HG02623 (cell line): ENCODE results near the gene ATOH8.

Source experiments
- ATAC-seq: cut with Tn5 transposase; IDR thresholded peaks from one replicate; pipeline ENCODE4 v1.9.1; 2021; ENCODE audit warnings: moderate library complexity; ENCODE audit not compliant: unreplicated experiment

Gene ATOH8

DNA sequence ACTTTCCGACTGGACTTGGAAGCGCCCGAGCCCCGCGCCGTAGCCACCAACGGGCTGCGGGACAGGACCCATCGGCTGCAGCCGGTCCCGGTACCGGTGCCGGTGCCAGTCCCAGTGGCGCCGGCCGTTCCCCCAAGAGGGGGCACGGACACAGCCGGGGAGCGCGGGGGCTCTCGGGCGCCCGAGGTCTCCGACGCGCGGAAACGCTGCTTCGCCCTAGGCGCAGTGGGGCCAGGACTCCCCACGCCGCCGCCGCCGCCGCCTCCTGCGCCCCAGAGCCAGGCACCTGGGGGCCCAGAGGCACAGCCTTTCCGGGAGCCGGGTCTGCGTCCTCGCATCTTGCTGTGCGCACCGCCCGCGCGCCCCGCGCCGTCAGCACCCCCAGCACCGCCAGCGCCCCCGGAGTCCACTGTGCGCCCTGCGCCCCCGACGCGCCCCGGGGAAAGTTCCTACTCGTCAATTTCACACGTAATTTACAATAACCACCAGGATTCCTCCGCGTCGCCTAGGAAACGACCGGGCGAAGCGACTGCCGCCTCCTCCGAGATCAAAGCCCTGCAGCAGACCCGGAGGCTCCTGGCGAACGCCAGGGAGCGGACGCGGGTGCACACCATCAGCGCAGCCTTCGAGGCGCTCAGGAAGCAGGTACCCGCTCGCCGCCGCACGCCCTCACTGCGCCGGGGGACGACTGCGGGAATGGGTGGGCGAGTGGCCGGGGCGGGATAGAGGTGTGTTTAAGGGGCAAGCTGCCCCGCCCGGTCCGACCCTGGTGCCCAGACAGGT lies 713 bp downstream of the ATOH8 start:
- no peak for ATAC-seq

DNA sequence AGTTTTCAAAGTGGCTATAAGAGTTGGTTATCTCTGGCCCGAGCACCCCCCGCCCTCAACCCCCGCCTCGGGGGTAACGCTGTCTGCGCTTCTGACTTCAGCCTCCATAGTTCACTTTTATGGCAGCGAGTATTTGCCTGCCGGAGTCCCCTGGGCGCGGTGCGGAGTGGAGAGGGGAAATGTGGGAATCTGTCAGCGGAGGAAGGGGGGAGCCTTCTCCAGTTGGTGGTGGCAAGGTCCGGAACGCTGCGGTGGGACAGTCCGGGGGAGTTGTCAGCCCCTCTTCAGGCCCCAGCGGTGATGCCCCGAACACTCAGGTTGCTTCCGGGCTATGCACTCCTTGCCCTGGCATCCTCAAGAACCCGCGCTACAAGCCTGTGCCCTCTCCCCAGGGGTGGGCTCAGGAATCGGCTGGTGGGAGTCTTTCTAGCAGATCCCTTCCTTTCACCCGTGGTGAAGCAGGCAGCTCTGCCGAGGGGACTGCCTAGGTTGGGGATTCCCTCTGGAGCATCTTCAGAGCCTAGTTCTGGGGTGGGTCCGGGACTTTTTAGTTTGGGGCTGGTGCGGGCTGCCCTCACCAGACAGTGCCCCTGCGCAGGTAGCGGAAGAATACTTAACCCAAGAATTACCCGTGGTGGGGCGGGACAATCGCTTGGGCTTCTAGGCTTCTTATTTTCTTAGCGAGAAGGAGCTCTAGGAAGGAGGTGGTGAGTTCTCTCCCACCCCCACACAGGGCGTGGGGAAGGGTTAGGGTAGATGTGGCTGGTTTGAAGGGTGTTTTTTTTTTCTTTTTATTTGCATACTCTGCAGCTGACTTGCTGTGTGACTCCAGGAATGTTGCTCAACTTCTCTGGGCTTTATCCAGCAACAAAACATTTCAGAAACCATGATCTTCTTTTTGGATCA lies 1.6 kb downstream of the ATOH8 start:
- ATAC-seq, result no peak

DNA sequence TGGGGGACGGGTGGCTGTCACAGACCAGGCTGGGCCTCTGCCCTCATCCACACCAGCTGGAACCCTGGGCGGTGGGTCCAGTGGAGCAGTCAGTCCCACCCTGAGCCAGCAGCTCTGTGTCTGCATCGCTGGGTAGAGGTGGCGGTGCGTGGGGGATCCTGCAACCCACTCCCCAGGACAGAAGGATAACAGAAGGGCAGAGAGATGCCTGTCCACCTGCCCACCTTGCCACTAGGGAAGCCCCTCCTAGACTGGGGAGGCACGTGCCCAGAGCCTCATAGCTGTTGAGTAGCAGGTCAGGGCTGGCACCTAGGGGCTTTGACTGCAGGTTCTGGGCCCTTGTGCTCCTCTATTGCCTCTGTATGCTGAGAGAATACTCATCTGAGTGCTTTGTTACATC lies 2.4 kb downstream of the ATOH8 start:
- ATAC-seq, result no peak

DNA sequence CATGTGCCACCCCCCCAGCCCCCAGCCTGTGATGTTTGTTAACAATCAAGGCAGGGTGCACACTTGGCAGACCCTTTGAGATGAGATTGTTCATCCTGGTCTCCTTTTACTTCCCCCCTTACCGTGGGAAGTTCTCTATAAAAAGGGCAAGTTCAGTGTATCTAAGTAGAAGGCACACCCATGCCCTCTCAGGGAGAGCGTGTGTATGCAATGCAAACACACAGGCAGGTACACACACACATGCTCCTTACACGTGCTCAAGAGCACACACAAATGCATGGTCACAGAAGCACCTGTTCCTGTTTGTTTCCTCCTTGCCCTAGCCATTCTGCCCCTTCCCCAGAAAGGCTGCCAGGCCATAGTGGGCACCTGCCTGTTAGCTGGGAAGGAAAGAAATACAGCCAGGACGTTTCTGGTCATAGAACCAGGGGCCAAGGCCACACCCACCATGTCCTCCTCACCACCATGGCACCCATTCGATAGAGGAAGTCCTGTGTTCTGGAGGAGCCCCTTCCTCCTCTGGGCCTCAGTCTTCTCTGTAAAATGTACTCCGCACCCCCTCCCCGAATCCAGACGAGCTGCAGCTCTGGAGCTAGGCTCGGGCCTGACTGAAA lies 3.1 kb downstream of the ATOH8 start:
- no peak for ATAC-seq

DNA sequence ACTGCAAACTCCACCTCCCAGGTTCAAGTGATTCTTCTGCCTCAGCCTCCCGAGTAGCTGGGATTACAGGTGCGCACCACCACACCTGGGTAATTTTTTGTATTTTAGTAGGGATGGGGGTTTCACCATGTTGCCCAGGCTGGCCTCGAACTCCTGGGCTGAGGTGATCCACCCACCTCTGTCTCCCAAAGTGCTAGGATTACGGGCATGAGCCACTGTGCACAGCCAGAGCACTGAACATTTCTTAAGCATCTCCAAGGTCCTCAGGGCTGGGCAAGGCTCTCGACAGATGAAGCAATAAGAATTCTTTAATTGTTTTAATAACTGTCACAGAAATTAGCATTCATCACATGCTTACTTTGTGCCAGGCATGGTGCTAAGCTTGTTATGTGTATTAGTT lies 4.1 kb downstream of the ATOH8 start:
- ATAC-seq, result no peak

DNA sequence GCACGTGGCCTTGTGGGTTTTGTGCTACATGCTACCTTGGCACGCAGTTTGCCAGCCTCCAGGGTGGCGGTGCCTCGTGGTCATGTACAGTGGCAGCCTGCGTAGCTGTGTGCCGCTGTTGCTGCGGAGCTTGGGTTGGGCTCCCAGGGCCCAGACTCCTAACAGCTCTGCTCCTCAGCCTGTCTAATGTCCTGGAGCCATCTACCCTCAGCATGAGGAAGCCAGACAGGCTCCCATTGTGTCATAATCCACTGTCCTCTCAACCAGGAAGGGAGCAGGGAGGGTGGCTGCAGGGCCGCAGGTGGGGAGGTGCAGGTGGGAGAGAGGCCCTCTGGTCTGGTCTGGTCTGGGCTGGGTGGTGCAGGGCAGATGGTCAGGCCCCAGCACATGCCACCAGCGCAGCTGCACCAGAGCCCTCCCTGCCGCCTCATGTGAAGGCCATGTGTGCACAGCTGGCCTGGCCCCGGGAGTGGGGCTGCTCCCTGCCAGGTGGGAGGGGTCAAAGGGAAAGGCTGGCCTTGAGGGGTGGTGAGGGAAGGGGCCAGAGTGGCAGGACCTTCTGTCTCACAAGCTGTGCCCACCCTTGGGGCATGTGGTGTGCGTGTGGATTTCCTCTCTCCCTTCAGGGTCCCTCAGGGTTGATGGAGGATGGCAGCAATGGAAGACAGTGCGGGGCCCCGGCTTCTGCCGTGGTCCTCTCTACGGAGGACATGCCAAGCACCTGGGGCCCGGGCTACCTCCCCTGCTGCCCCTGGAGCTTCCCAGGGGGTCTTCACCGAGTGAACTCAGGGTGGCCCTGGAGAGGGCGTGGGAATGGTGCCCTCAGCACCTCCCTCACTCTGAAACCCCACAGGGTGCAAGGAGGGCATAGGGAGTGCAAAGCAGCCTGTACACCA lies 4.8 kb downstream of the ATOH8 start:
- no peak for ATAC-seq

DNA sequence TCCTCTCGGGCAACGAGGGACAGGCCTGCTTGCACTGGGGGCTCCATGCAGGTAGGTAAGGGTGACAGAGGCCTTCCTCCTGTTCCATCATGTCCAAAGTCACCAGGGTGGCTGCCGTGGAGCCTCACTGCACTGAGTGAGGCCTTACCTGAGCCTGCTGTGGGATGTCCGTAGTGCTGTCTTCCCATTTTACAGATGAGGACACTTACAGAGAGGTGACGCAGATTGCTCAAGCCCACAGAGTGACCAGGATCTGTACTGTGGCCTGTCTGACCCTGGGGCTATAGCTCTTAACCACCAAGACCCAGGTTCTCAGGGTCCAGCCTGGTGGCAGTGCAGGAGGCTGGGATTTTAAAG lies 5.4 kb downstream of the ATOH8 start:
- no peak for ATAC-seq

DNA sequence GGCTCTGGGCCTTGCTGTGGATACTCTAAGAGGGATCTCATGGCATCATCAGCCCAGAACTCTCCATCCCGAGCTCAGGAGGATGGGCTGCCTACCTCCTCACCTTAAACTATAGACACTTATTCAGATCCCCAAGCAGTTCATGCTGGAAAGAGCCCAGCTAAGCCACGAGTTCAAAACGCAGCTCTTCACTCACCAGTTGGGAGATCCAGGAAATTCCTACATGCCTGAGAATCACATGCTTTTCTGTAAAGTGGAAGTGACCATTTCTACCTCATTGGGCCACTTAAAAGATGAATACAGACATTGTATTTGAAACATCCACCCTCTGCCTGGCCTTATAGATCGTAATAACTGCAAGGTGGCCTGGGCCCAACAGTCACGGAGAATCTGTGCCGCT lies 6.6 kb downstream of the ATOH8 start:
- no peak for ATAC-seq

DNA sequence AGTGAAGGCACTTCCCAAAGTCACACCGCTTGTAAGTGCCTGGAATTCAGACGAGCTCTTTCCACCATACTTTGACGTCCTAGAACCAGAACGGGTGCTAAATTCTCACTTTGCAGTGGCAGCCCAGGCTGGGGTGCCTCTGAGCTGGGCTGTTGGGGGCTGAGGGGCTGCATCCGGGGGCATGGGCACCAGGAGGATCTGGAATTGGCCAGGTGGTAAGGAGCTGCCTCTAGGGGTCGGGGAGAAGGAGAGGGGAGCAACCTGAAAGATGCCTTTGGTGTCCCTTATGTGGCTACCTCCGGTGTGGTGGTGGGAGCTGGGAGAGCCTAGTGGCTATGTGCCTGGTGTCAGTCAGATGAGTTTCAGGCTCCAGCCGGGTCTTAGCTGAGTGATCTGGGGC lies 7.1 kb downstream of the ATOH8 start:
- ATAC-seq, result no peak

DNA sequence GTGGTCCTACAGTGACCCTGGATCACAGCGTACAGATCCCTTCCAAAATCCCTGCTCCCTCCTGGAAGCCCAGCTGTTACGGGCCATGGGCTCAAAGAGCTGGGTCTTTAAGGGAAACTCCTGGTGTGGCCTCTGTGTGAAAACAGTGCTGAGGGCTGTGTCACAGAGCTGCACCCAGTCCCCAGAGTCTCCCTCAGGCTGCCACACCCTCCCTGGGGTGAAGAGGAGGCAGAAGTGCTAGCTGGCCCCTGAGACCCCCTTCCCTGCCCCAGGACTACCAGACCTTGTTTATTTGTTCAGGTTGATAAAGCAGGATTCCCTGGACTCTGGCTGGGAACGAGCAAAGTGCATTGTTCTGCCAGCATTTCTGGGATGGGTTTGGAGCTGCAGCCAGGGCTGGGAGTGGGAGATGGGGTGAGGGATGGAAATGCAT lies 7.7 kb downstream of the ATOH8 start:
- no peak for ATAC-seq

DNA sequence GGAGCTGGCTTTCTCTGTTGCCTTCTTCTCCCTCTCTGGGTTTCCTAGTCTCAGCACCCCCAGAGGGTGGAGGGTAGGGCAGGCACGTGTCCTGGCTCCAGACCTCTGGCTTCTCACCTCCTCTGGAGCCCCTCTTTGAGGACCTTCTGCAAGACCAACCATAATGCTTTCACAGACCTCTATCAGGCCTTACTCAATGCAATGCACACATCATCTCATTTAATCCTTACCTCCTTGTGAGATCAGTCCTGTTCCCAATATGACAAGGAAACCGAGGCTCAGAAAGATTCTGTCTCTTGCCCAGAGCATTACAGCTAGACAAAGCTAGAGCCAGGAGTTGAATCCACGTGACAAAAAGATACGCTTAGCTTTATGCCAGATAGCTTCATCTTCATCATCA lies 8.2 kb downstream of the ATOH8 start:
- no peak for ATAC-seq

DNA sequence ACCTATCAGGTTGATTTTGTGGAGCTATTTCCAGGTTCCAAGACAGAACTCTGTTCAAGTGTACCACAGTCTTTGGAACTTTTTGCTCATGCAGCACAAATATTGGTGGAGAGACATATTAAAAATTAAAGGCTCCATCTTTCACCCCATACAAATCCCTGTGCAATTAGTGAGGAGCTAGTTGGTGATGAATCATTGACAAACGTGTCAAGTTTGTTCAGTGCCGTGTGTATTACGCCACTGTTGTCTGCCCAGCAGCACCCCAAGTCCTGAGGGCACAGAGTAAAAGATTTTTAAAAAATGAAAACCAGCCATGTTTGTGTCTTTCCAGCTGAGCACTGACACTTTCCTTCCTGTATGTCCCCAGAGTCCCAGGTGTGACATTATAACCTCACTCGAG lies 9.3 kb downstream of the ATOH8 start:
- ATAC-seq, result no peak

DNA sequence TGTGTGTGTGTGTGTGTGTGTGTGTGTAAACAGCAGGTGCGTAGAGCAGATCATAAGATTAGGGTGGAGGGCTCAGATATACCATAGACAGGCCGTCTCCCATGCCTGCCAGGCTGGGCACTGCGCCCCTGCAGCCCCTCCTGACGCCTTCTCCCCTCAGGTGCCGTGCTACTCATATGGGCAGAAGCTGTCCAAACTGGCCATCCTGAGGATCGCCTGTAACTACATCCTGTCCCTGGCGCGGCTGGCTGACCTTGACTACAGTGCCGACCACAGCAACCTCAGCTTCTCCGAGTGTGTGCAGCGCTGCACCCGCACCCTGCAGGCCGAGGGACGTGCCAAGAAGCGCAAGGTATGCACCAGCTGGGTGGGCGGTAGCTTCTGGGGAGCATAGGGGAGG lies 10.0 kb downstream of the ATOH8 start:
- ATAC-seq, result no peak

DNA sequence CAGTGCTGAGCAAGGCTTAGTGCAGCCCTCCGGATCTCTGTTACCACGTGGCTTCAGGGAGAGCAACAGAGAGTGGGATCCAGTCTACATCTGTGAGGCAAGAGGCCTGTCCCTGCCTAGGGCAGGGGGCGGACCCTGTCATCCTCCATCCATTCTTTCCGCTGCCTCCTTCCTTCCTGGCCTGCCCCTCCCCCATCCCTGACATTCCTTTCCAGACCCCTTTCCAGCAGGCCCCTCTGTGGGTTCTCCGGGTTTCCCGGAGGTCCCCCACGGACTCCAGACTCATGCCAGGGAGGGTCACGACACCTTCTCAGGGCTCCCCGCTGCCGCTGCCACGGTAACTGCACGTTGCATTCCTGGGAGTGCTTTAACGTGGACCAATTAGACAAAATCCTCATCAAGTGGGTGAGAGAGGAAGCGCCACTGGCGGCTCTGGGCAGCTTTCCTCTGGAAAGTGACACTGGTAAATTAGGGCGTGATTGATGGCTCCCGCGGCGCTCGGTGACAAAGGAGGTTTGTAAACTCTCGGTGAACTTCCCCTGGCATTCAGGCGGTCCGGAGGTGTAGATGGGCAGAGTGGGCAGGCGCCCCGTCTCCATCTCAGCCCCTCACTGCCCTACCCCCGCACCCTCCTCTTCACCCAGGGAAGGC lies 11.4 kb downstream of the ATOH8 start:
- no peak for ATAC-seq

DNA sequence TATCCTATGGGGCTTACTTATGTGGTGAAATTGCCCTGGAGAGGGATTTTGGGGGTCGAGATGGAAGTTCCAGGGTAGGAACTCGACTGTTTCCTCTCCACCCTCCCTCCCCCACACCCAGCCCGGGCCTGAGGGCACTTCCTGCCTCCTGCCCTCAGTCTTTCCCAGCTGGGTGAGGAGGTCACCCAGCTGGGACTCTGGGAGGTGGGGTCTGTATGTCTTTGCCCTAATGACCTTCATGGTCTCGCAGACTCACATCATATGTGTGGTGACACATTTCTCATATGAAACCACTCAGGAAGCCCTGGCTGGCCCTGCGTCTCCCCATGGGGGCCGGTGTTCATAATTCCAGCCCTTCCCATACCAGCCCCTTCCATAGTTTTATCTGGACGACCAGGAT lies 12.4 kb downstream of the ATOH8 start:
- no peak for ATAC-seq

DNA sequence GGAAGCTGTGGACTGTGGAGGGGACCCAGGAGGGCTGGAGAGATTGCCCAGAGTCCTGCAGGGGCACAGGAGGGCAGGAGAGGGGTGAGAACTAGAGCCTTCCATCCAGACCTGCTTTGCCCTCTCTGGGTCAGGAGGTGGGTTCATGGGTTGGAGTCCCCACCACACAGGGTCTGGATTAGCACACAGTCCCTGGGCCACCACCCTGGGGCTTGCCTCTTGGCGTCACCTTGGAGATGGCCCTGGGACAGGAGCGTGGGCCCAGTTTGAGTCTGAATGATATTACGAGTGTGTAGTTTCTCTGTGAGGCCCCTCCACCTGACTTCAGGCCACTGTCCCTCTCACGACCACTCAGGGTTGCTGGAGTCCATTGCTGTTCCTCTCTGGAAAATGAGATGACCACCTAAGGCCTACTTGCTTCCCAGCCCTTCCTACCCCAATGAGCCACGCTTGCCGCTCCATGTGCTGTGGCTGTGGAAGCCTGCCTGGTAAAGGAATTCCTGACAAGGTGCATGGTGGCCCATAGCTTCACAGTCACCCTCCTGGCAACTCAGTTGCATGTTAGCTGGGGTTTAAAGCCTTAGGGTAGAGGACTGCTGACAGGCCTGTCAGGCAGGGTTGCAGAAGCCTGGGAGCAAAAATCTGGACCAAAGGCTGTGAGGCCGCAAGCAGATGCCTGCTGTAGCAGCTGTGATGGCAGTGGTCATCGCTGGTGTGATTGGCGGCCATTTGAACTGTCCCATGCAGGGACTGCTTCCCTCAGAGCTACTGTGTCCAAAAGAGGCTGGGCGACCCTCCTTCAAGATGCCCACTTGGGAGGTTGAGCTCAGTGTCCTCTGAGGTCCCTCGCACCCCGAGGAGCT lies 14.2 kb downstream of the ATOH8 start:
- no peak for ATAC-seq

DNA sequence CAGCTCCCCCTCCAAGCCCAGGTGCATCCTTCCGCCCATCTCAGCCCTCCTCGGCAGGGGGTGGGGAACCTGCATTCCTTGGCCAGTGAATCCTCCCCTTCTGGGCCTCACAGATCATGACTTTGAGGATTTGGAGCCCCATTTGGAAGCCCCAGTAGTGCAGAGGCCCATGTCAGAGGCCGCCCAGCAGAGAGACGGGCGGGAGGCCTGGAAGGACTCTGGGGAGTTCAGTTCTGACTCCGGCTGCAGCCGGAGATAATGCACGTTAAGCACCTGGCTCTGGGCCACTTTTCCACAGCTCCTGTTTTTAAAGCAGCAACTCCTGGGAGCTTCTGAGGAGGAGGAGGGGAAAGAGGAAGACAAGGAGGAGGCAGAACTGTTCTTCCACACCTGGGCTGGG lies 14.9 kb downstream of the ATOH8 start:
- no peak for ATAC-seq

DNA sequence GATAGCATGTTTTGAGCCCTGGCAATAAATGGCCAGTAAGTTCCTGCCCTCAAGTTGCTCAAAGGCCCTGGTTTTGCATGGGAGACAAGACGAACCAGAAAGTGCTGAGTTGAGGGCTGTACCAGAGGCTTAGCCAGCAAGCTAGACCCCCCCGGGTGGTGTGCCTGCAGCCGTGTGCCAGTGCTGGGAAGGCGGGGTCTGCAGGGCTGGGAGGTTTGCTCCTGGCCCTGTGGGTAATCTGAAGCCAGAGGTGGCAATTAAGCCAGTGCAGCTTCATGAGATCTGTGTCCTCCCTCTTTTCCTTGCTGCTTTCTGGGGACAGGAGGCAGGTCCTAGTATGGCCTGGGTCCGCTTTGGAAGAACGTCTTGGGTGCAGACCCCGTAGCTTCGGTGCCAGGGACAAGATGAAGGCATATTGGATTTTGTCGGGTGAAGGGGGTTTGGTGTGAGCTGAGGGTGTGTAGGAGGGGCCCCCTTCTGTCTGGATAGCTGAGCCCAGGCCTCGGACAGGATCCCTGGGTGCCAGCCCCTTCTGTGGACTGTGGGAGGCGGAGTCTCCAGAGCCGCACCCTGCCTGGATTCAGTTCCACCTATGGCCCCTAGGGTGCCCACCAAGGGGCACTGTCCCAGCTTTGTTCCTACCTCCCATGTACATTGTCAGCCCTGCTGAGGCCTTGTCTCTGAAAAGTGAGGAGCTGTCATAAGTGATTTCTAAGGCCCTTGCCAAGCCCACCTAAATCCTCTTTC lies 15.6 kb downstream of the ATOH8 start:
- no peak for ATAC-seq

DNA sequence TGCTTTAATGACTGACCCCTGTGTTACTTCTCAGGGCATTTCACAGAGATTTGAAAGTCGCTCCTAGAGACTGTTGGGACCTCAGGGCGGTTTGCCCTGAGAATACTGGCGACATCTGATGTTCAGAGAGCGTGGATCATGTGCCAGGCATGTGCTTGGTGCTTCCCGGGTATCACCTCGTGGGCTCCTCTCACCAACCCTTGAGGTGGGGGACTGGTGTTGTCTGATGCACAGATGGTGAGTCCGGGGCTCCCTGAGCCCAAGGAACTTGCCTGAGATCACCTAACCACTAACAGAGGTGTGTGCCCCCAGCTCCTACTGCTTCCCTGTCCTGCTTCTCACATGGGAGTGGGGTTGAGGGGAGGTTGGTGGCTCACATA lies 16.2 kb downstream of the ATOH8 start:
- no peak for ATAC-seq
